NB4 (cell line): ENCODE data around the gene UBXN11.

ENCODE experiments used
- MAX ChIP-seq: IDR thresholded peaks from 2 replicates; pipeline ENCODE4 v1.6.1; 2011; ENCODE audit warnings: low read depth, low read length
- MYC ChIP-seq: IDR thresholded peaks from 2 replicates; pipeline ENCODE4 v1.6.1; 2011; ENCODE audit warnings: low read depth, low read length
- TF ChIP-seq, protein P1 (sequence below): IDR thresholded peaks from one replicate; pipeline ENCODE4 v1.5.1; 2012; ENCODE audit warnings: low read depth, low read length

DNA sequence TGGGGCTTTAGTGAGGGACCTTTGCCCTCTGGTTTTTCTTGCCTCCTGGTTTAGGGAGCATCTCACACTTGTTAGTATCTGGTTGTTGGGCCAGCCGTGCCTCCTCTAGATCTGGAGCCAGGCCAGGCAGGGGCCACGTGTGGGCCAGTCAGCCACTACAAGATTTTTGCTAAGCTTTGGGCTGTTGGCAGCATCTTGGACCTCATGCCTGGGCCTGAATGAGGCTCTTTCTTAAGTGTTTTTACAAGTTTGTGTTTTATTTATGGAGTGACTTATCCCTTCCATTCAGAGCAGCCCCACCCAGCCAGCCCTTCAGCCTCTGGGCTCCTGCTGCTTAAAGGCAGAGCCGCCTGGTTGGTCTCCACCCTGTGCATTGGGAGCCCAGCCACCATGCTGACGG lies 28.1 kb downstream of the UBXN11 start:
- no peak for TF ChIP-seq MAX
- TF ChIP-seq, protein P1, sequence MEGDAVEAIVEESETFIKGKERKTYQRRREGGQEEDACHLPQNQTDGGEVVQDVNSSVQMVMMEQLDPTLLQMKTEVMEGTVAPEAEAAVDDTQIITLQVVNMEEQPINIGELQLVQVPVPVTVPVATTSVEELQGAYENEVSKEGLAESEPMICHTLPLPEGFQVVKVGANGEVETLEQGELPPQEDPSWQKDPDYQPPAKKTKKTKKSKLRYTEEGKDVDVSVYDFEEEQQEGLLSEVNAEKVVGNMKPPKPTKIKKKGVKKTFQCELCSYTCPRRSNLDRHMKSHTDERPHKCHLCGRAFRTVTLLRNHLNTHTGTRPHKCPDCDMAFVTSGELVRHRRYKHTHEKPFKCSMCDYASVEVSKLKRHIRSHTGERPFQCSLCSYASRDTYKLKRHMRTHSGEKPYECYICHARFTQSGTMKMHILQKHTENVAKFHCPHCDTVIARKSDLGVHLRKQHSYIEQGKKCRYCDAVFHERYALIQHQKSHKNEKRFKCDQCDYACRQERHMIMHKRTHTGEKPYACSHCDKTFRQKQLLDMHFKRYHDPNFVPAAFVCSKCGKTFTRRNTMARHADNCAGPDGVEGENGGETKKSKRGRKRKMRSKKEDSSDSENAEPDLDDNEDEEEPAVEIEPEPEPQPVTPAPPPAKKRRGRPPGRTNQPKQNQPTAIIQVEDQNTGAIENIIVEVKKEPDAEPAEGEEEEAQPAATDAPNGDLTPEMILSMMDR: no peak
- TF ChIP-seq MYC: no peak
